ENCODE data around the gene EVI5L. TPM values are rescaled to one million over a fixed set of nuclear protein-coding genes. Genes with fewer than 3 reads are reported as not detected.

EVI5L gene
- total RNA-seq, 2 experiments from 2014 or later, result 9.6 to 10.4 TPM

DNA sequence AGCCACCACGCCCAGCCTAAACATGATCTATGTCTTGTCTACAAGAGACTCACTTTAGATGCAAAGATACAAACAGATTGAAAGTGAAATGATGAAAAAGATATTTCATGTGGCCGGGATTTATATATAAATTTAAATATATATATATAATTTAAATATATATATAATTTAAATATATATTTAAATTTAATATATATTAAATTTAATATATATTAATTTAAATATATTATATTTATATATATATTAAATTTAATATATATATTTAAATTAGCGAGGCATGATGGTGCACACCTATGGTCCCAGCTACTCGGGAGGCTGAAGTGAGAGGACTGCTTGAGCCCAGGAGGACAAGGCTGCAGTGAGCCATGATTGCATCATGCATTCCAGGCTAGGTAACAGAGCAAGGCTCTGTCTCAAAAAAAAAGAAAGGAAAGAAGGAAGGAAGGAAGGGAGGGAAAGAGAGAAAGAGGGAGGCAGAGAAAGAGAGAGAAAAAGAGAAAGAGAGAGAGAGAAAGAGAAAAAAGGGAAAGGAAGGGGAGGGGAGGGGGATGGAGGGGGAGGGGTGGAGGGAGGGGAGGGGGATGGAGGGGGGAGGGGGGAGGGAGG is 7.0 kb upstream of the EVI5L start:
- Mint-ChIP-seq H3K27me3 (peaks cover 54% of the 10 kb centered on the region), H3K27ac (no peak overlapping the region), H3K4me3 (no peak overlapping the region), H3K36me3 (no peaks in the 10 kb centered on the region), H3K4me1 (no peaks in the 10 kb centered on the region), H3K9me3 (peaks cover 10% of the 10 kb centered on the region)
- ATAC-seq (ENCODE audit: low read depth) (no peak), DNase-seq (no peak)
- POLR2A ChIA-PET, result no interaction called here

DNA sequence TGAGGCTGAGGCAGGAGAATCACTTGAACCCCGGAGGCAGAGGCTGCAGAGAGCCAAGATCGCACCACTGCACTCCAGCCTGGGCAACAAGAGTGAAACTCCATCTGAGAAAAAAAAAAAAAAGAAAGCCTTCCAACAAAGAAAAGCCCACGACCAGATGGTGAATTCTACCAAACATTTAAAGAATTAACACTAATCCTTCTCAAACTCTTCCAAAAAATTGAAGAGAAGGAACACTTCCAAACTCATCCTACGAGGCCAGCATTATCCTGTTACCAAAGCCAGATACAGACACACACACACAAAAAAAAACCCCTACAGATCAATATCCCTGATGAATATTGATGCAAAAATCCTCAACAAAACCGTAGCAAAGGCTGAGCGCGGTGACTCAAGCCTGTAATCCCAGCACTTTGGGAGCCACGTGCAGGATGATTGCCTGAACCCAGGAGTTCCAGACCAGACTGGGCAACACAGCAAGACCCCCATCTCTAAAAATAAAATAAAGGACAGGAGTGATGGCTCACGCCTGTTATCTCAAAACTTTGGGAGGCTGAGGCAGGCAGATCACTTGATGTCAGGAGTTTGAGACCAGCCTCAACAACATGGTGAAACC is 6.2 kb upstream of the EVI5L start:
- no peak overlapping the region for H3K4me3 Mint-ChIP-seq
- H3K9me3 Mint-ChIP-seq, result peaks cover 6% of the 10 kb centered on the region
- POLR2A ChIA-PET, result no interaction called here
- H3K27ac Mint-ChIP-seq, result no peak overlapping the region
- H3K27me3 Mint-ChIP-seq, result peaks cover 50% of the 10 kb centered on the region
- DNase-seq, result no peak
- H3K36me3 Mint-ChIP-seq, result no peaks in the 10 kb centered on the region
- H3K4me1 Mint-ChIP-seq, result no peaks in the 10 kb centered on the region
- no peak for ATAC-seq (ENCODE audit: low read depth)

DNA sequence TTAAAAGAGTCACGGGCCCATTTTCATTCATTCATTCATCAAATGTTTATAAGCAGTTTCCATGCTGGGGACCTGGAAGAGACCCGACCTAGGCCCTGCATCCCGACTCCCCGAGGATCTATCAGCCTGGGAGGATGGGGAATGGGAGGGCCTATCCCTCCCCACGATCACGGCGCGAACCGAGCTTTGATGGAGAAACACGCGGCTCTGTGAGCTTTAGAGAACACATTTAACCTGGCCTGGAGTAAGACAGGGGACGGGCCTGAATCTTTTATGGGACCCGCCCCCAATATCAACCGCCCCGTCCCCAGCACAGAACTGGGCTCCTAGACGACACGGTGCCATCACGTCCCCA is 875 bp upstream of the EVI5L start:
- POLR2A ChIA-PET, result no interaction called here
- peaks cover 15% of the 10 kb centered on the region for H3K4me1 Mint-ChIP-seq

DNA sequence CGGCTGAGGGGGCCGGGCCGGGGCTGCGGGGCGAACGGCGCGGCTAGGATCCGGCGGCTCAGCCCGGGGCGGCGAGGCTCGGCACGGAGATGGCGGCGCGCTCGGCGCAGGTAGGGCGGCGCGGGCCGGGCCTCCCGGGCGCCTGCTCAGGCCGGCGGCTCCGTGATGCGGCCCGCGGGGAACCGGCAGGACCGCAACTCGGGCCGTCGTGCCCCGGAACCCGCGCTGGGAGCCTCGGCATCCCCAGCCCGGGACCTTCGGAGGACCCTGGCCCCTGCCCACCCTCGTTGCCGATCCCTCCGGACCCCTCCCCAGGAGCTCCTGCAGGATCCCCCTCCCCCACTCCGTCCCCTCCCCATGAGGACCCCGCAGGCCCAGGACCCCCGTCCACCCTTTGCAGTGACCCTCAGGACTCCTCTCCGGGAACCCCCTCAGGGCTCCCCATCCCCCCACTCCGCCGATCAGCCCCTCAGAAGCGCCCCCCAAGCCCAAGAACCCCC is 304 bp downstream of the EVI5L start:
- POLR2A ChIA-PET, result interaction anchor here (0.7 to 1.1 kb wide), 2 partner anchors 68 to 97 kb away, joined by 3 read pairs; no protein-coding TSS in a partner anchor
- H3K4me1 Mint-ChIP-seq, result peaks cover 15% of the 10 kb centered on the region
- peak overlapping the region; percentile 85 for H3K4me3 Mint-ChIP-seq
- H3K27me3 Mint-ChIP-seq, result peaks cover 16% of the 10 kb centered on the region
- no peak for ATAC-seq (ENCODE audit: low read depth)
- H3K36me3 Mint-ChIP-seq, result no peaks in the 10 kb centered on the region
- peak overlapping the region; percentile 83 for H3K27ac Mint-ChIP-seq
- H3K9me3 Mint-ChIP-seq, result no peaks in the 10 kb centered on the region
- no peak for DNase-seq

More for the DNA sequence above, 875 bp upstream of the EVI5L start:
- peaks cover 22% of the 10 kb centered on the region for H3K27me3 Mint-ChIP-seq
- no peaks in the 10 kb centered on the region for H3K9me3 Mint-ChIP-seq
- no peaks in the 10 kb centered on the region for H3K36me3 Mint-ChIP-seq
- DNase-seq (no peak), ATAC-seq (ENCODE audit: low read depth) (no peak)
- H3K27ac Mint-ChIP-seq, result peak overlapping the region; percentile 77
- H3K4me3 Mint-ChIP-seq, result peak overlapping the region; percentile 85

DNA sequence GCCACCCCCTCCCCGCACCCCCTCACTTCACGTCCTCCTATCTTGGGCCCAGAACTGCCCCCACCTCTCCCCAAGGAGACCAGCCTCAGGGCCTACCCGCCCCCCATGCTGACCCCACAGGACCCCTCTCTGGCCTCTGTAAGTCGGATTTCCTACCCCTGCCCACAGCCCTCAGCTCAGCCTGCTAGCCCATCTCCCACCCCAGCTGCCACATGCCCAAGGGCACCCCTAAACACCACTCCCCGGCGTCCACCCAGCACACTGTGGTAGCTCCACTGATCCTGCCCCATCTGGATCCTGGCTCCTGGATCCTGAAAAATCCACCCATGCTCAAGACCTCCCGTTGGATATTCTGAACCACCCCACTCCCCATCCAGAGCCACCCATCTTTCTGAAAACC is 805 bp downstream of the EVI5L start:
- no peaks in the 10 kb centered on the region for H3K36me3 Mint-ChIP-seq
- peaks cover 15% of the 10 kb centered on the region for H3K4me1 Mint-ChIP-seq
- H3K27ac Mint-ChIP-seq, result peak overlapping the region; percentile 83
- DNase-seq, result no peak
- no peak for ATAC-seq (ENCODE audit: low read depth)
- H3K27me3 Mint-ChIP-seq, result peaks cover 14% of the 10 kb centered on the region
- peak overlapping the region; percentile 85 for H3K4me3 Mint-ChIP-seq
- POLR2A ChIA-PET, result interaction anchor here (0.7 to 1.1 kb wide), 2 partner anchors 67 to 96 kb away, joined by 3 read pairs; no protein-coding TSS in a partner anchor
- no peaks in the 10 kb centered on the region for H3K9me3 Mint-ChIP-seq

DNA sequence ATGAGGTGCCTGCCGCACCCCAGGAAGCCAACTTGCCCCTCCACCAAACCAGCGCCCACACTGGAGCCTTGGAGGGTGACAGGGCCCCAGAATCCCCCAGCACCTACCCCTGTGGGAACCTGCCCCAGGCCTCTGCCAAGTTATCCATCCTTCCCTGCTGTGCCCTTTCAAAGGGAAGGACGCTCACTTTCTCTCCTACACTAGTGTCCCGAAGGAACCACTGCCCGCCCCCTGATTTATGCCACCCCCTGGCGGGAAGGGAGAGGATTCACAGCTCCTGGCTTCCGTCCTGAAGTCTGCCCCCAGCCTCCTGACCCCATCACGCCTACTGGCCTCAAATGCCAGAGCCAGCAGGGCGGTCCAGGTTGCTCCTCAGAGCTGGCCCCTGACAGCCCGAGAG is 1.4 kb downstream of the EVI5L start:
- H3K27me3 Mint-ChIP-seq, result peaks cover 9% of the 10 kb centered on the region
- peak overlapping the region; percentile 83 for H3K27ac Mint-ChIP-seq
- peak overlapping the region; percentile 85 for H3K4me3 Mint-ChIP-seq
- no peaks in the 10 kb centered on the region for H3K9me3 Mint-ChIP-seq
- H3K4me1 Mint-ChIP-seq, result peaks cover 15% of the 10 kb centered on the region
- DNase-seq, result no peak
- ATAC-seq (ENCODE audit: low read depth), result no peak
- H3K36me3 Mint-ChIP-seq, result no peaks in the 10 kb centered on the region
- POLR2A ChIA-PET, result interaction anchor here (0.8 to 1.1 kb wide), 2 partner anchors 19 to 96 kb away, joined by 3 to 4 read pairs; no protein-coding TSS in a partner anchor

DNA sequence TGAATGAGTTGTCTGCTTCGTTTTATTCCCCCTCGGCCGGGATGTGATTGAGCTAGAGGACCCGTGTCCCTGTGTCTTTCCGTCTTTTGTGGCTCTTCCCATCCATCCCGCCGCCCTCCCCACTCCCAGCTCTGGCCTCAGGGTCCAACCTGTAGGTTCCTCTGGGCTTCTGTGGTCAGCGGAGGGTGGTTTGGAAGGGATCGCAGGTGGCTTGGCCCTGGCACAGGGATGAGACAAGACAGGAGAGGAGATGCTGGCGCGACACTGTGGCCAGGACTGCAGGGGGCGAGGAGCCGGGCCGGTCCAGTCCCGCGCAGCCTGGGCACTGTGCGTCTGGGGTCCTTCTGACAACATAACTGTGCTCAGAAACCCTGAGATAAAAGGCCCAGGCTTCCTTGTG is 2.0 kb downstream of the EVI5L start:
- Mint-ChIP-seq H3K9me3 (no peaks in the 10 kb centered on the region), H3K27me3 (peaks cover 6% of the 10 kb centered on the region), H3K4me3 (no peak overlapping the region), H3K36me3 (no peaks in the 10 kb centered on the region), H3K27ac (no peak overlapping the region), H3K4me1 (peaks cover 15% of the 10 kb centered on the region)
- DNase-seq (no peak), ATAC-seq (ENCODE audit: low read depth) (no peak)
- POLR2A ChIA-PET, result interaction anchor here (0.8 kb wide), 1 partner anchor 20 kb away, joined by 4 read pairs; no protein-coding TSS in a partner anchor

DNA sequence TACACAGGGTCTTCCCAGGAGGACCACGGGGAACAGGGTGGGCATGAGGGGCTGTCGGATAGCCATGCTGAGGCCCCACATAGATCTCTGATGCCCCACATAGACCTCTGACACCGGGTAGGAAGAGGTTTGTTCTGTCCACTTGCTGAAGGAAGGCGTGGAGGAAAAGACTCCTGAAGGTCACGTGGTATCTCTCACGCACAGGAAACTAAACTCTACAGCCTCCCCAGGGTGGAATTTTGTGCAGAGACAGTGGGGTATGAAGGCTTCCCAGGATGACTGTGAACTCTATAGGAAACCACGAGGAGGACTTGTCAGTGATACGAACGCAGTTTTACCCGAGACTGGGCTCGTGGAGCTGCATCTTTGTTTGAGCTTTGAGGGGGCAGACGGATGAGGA is 2.8 kb downstream of the EVI5L start:
- no peak for DNase-seq
- H3K4me1 Mint-ChIP-seq, result peaks cover 15% of the 10 kb centered on the region
- no peaks in the 10 kb centered on the region for H3K36me3 Mint-ChIP-seq
- H3K27ac Mint-ChIP-seq, result no peak overlapping the region
- ATAC-seq (ENCODE audit: low read depth), result no peak
- POLR2A ChIA-PET, result no interaction called here
- H3K9me3 Mint-ChIP-seq, result no peaks in the 10 kb centered on the region
- H3K4me3 Mint-ChIP-seq, result no peak overlapping the region
- peaks cover 2% of the 10 kb centered on the region for H3K27me3 Mint-ChIP-seq

DNA sequence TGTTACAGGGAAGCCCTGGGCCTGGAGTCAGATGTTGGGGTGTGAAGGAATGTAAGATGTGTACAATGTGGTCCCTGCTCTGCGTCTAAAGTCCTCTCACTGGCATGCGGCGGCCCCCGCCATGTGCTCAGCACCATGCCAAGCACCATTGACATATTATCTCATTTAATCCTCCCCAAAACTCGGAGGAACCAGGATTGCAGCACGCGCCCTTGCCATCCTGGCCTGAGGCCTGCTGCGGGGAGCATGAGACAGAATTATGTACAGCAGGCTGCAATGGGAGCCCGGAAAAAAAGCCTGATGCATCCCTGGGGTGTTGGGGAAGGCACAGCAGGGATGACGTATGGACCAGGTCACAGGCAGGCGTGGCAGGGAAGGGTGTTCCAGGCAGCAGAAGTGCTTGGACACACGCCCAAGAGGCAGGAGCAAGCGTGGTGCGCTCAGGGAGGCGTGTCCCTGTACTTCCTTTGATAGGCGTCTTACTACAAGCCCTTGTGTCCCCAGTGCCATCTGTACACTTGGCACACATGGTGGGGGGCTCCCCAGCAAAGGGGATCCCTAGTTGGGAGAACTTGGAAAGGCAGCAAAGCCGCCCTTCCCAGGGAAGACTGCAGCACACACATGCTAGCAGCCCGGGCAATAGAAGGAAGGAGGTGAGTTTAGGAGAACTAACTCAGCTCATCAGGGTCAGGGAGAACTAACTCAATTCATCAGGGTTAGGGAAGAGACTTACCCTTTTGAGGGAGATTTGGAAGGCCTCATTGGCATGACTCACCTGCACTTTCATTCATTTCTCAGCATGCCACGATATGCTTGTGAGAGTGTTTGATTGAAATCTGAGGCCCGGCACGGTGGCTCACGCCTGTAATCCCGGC is 3.4 kb downstream of the EVI5L start:
- Mint-ChIP-seq H3K36me3 (no peaks in the 10 kb centered on the region), H3K27ac (no peak overlapping the region)

DNA sequence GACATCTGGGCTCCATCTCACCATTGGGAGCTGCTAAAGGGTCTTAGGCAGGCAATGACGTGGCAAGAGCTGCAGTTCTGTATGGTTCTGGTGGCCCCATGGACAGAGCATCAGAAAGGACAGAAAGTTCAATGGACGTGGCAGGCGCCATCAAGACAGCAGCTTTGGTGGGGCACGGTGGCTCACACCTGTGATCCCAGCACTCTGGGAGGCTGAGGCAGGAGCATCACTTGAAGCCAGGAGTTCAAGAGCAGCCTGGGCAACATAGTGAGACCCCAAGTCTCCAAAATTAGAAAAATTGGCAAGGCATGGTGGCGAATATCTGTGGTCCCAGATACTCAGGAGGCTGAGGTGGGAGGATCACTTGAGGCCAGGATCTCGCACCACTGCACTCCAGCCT is 9.5 kb downstream of the EVI5L start:
- DNase-seq (no peak), ATAC-seq (ENCODE audit: low read depth) (no peak)
- Mint-ChIP-seq H3K27me3 (no peaks in the 10 kb centered on the region), H3K4me1 (no peaks in the 10 kb centered on the region), H3K36me3 (no peaks in the 10 kb centered on the region), H3K9me3 (no peaks in the 10 kb centered on the region), H3K4me3 (no peak overlapping the region), H3K27ac (no peak overlapping the region)
- POLR2A ChIA-PET, result no interaction called here

More for the DNA sequence above, 3.4 kb downstream of the EVI5L start:
- no peaks in the 10 kb centered on the region for H3K9me3 Mint-ChIP-seq
- peaks cover 2% of the 10 kb centered on the region for H3K27me3 Mint-ChIP-seq
- POLR2A ChIA-PET, result no interaction called here
- DNase-seq (no peak), ATAC-seq (ENCODE audit: low read depth) (no peak)
- H3K4me3 Mint-ChIP-seq, result no peak overlapping the region
- H3K4me1 Mint-ChIP-seq, result peaks cover 15% of the 10 kb centered on the region

DNA sequence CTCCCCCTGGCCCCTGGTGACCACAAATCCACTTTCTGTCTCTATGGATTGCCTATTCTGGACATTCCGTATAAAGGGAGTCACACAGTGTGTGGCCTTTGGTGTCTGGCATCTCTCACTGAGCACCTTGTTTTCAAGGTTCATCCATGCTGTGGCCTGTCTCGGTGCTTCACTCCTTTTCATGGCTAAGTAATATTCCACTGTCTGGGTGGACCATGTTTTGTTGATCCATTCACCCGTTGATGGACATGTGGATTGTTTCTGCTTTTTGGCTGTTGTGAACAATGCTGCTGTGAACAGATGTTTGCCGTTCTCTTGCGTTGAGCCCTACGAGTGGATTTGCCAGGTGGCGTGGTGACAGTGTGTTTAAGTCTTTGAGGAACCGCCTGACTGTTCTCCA is 10.6 kb downstream of the EVI5L start:
- Mint-ChIP-seq H3K4me1 (no peaks in the 10 kb centered on the region), H3K27me3 (no peaks in the 10 kb centered on the region), H3K9me3 (no peaks in the 10 kb centered on the region), H3K36me3 (no peaks in the 10 kb centered on the region), H3K27ac (no peak overlapping the region), H3K4me3 (no peak overlapping the region)
- ATAC-seq (ENCODE audit: low read depth), result no peak
- POLR2A ChIA-PET, result no interaction called here
- no peak for DNase-seq

DNA sequence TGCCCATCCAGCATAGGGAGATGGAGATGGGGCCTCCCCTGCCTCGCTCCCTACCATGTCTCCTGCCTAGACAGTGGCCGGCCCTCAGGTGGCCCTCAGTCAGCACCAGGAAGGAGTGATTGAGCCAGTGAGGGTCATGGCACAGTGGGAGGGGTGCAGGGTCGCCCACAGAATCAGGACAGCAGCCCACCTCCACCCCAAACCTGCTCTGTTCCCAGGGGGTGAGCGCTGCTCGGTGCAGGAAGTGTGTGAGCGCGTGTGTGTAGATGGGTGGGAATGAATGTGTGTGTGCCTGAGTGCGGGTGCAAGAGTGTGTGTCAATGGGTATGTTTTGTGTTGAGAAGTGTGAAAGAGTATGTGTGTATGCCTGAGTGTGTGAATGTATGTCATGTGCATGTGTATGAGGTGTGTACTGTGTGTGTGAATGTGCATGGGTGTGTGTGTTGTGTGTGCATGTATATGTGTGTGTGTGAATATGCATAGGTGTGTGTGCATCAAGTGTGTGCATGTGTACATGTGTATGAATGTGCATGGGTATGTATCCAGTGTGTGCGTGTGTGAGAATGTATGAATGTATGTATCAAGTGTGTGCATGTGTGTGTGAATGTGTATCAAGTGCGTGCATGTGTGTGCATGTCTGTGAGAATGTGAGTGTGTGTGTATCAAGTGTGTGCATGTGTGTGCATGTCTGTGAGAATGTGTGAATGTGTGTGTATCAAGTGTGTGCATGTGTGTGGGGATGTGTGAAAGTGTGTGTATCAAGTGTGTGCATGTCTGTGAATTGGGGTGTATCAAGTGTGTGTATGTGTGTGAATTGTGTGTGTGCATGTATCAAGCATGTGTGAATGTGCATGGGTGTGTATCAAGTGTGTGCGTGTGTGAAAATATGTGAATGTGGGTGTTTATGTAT is 12.0 kb downstream of the EVI5L start:
- H3K4me1 Mint-ChIP-seq, result no peaks in the 10 kb centered on the region
- no peaks in the 10 kb centered on the region for H3K27me3 Mint-ChIP-seq
- no peaks in the 10 kb centered on the region for H3K36me3 Mint-ChIP-seq
- no peak overlapping the region for H3K4me3 Mint-ChIP-seq
- POLR2A ChIA-PET, result no interaction called here
- ATAC-seq (ENCODE audit: low read depth) (no peak), DNase-seq (no peak)
- H3K9me3 Mint-ChIP-seq, result no peaks in the 10 kb centered on the region
- H3K27ac Mint-ChIP-seq, result no peak overlapping the region

Measured in activated naive CD8-positive, alpha-beta T cell treated with anti-CD3 and anti-CD28 coated beads, Interleukin-2, amount 10 ng/mL, durations not matched to agents 7 days and 5 days (primary cell).